Frontal cortex (tissue), 4 donors: ENCODE data around the gene ADAM33. TPM values are rescaled to one million over a fixed set of nuclear protein-coding genes. Genes with fewer than 3 reads are reported as not detected.

Source experiments
- DNase-seq, 2 donors: peaks; one replicate each; pipeline ENCODE4 v3.0.0; 2012; ENCODE audit warnings: low spot score in 2 of 2
- FAIRE-seq: peaks from 2 replicates; lab custom pipeline; 2012; peaks lifted over from hg19 to GRCh38; lab: Jason Lieb, UNC
- total RNA-seq: library from RNA; depleted of rRNA; stranded (reverse); fragments of >200 nt; gene quantifications from one replicate; pipeline ENCODE4 v1.2.3, GENCODE V29; 2014
- donor health status: control.
- donor health status: control.
- donor health status: control.

ADAM33 gene
- total RNA-seq, 1 donor from 2014 or later = 2.4 TPM

GRCh38 chr20:3672547-3673171 is 9.2 kb downstream of the ADAM33 start:
- DNase-seq (no peak), FAIRE-seq (no peak)

GRCh38 chr20:3671986-3672546 is 9.7 kb downstream of the ADAM33 start:
- DNase-seq (no peak), FAIRE-seq (no peak)

DNA sequence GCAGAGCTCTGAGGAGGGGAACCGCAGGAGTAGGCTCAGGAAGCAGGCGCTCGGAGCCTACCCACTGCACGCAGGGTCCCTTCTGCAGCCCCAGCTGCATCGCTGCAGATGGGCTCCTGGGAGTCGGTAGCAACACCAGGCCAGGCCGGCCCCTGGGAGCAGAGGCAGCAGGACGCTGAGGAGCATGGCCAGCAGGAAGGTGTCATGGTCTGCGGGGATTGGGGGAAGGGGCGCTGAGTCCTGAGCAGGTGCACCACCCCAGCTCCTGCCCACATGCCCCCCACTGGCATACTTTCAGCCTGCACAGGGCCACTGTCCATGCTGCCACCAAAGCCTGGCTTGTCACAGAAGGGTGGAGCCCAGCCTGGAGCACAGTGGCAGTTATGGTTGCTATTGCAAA is 10.9 kb downstream of the ADAM33 start:
- FAIRE-seq (no peak), DNase-seq (no peak)

DNA sequence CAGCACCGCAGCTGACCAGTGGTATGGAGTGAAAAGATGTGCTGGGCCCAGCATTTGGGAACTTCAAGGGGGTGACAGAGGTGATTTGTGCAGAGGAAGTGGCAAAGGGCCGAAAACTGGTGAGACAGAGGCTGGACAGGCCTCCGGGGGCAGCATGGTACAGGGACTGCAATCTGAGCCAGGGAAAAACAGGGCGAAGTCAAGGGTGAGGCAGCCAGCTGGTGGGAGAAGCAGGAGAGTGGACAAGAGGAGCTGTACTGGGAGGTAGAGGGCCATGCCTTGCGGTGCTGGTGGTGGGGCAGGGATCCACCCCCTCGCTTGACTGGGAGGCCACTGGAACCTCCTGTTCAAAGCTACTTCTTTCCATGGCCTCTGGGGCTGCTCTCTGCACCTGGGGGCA is 11.3 kb downstream of the ADAM33 start:
- FAIRE-seq (no peak), DNase-seq (no peak)

DNA sequence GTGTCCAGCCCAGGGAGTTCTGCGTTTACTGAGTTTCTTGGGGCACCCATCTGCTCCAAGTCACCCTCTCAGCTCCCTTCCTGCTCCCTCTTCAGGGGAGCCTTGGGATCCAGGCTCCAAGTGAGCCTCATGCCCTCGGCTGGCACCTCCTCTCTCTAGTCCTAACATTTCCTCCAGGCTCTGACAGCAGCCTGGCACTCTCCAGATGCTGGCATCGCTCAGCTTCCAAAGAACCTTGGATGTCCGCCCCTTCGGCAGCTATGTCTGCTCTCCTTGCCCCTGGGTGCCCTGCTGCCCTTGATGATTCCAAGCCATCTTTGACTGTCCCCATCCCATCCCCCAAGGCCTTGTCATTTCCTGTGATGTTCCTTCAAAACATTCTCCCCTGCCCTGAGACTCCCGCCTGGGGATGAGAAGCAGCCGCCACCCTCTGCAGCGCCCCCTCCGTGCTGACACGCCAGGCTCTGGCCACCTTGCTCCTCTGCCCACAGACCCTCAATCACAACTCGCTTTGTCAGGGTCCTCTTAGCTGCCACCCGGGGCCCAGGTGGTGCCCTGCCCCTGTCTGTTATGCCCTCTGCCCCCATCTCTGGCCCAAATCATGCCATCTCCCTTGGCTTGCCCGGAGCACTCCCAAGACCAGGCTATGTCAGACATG is 12.0 kb downstream of the ADAM33 start:
- FAIRE-seq = no peak

GRCh38 chr20:3667434-3668037 is 14.3 kb downstream of the ADAM33 start:
- FAIRE-seq (no peak), DNase-seq (no peak)

More for the DNA sequence above, 12.0 kb downstream of the ADAM33 start:
- no peak for DNase-seq

DNA sequence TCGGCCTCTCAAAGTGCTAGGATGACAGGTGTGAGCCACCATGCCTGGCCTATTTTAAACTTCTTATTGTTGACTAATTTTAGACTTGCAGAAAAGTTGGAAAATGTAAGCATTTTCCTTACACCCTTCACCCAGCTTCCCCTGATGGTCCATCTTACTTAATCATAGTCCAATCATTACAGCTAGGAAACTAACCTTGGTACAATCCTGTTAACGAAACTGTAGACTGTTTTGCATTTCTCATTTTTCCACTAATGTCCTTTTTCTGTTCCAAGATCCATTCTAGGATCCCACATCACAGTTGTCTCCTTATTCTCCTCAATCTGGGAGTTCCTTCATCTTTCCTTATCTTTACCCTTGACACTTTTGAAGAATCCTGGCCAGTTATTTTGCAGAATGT is 18.0 kb downstream of the ADAM33 start:
- no peak for DNase-seq

DNA sequence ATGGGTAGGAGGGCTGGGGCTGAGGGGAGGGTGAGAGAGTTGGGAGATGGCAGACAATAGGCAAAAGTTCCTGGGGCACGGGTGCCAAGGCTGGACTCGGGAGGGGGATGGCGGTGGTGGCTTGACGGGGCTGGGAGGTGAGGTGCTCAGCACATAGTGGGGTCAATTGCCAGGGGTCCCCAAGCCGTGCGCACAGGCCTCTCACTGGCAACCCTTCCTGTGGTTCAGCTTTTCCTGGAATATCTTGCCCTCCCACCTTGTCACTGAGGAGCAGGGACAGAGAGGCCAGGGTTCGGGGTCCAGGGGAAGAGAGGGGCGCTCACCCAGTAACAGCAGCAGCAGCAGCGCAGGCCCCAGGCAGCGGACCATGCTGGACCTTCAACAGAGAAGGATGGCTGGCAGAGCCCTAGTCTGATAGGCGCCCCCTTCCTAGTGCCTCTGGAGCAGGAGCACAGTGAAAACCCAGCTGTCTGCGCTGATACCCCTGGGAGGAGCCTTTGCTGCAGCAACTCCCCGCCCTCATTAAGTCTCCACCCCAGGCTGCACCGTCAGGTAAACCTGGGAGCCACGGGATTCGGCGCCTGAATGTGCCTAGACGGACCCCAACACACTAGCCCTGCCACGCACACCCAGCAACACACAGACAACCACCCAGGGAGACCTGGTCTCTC is 18.6 kb downstream of the ADAM33 start, which contains the start of gene GFRA4:
TSS of gene GFRA4 (minus strand) at position 369 of the 671 bp plus-strand sequence. CDS start at position 369, 0 bp downstream.
- DNase-seq = no peak

More for the DNA sequence above, 18.0 kb downstream of the ADAM33 start:
- FAIRE-seq = no peak

DNA sequence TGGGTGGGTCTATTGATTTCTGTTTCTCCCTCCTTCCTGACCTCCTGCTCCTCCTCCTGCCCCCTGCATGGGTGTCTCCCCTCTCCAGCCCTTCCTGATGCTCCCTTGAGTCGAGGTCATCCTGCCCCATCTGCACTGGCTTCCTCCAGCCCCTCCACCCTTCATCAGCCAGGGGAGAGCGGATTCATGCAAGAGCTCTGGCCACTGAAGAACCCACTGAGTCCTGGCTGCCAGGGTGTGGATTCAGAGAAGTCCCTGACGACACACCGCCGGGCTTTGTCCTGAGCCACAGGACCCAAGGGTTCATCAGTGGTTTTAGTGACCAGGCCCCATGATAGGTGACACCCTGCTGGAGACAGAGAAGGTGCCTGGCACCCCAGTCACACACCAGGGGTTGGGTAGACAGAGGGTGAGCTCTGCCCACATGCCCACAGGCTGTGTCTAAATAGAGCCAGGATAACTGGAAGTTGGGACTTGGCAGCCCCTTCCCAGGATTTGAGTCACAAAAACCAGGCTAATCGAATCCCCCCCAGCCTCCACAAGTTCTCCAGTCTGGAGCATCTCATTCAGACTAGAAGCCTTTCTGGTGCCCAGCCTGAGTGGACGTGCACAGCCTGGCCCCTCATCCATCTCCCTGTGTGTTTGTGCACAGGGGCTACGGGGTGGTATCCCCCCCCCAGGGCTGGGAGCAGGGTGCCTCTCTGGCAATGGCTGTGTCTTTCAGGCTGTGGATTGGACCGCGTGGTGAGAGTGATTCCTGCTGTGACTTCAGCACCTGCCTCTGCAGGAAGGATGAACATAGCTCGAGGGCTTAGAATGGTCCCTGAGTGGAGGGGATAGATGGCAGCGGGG is 19.8 kb downstream of the ADAM33 start:
- FAIRE-seq = no peak

More for the DNA sequence above, 18.6 kb downstream of the ADAM33 start, which contains the start of gene GFRA4:
- no peak for FAIRE-seq

GRCh38 chr20:3661060-3661813 is 20.6 kb downstream of the ADAM33 start:
- DNase-seq (no peak), FAIRE-seq (no peak)

More for the DNA sequence above, 19.8 kb downstream of the ADAM33 start:
- no peak for DNase-seq

GRCh38 chr20:3660262-3661059 is 21.3 kb downstream of the ADAM33 start:
- no peak for FAIRE-seq
- DNase-seq = no peak

- DNase-seq (no peak), FAIRE-seq (no peak)
Measured at GRCh38 chr20:3659492-3660261, 22.1 kb downstream of the ADAM33 start.

GRCh38 chr20:3658716-3659491 is 22.9 kb downstream of the ADAM33 start:
- no peak for DNase-seq

DNA sequence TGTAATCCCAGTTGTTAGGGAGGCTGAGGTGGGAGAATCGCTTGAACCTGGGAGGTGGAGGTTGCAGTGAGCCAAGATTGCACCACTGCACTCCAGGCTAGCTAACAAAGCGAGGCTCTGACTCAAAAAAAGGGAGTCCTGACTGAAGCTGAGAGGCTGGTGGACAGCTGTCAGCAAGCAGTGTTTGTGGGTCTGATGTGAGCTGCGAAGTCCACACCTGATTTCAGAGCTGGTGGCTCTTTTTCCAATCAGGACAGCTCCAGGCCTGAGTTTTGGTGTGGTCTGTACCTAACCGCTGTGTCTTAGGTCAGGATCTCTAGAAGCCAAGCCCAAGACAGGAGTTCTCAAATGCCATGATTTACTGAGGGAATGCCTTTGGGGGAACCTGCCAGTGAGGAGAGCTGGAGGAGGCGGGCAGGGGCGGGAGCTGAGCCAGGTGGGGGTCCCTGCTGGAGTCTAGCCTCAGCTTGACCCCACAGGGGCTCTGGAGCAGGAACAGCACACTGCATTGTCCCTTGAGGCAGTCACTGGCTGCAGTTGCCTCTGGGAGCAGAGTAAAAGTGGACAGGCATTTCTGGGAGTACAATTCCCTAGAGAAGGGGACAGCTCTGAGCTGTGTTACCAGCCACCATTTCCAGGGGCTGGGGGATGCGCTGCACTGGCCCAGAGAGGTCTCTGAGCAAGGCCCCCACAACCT is 23.6 kb downstream of the ADAM33 start:
- FAIRE-seq = no peak
- DNase-seq = no peak

More at GRCh38 chr20:3658716-3659491, 22.9 kb downstream of the ADAM33 start:
- FAIRE-seq = no peak

- DNase-seq (no peak), FAIRE-seq (no peak)
Measured at GRCh38 chr20:3655131-3655405, 26.7 kb downstream of the ADAM33 start.
